GM12891 (cell line): ENCODE measurements around the gene GPC5.

Source experiments
- POLR2A ChIP-seq: IDR thresholded peaks from 2 replicates; pipeline ENCODE4 v1.6.1; 2011; ENCODE audit warnings: low read depth, low read length, control low read depth
- POLR2AphosphoS5 ChIP-seq: IDR thresholded peaks from 2 replicates; pipeline ENCODE4 v1.6.1; 2011; ENCODE audit warnings: low read depth, low read length, control low read depth
- TAF1 ChIP-seq: IDR thresholded peaks from 2 replicates; pipeline ENCODE4 v1.6.1; 2011; ENCODE audit warnings: low read depth, low read length, control low read depth

DNA sequence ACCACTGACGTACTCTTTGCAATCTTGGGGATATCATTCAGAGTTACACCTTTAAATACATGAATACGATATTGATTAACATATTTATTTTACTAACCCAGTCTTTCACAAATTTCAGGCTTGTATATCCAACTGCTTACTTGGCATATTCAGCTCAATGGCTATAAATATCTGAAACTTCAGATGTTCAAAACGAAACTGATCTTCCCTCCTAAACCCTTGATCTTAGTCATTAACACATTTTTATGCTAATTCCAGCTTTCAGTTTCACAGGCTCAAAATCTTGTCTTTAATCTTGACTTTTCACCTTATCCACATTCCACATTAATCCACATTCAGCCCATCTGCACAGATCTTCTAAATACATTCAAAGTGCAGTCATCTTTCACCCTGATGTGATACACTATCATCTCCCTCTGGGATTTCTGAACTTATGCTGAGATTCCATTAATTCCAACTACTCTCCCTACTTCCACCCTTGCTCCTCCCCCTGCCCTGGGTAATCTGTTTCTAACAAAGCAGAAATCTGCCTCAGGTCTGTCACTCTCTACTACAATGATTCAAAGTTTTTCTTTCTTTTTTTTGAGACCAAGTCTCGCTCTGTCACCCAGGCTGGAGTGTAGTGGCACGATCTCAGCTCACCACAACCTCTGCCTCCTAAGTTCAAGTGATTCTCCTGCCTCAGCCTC lies 387.2 kb downstream of the GPC5 start:
- TF ChIP-seq POLR2AphosphoS5 (no peak), POLR2A (no peak), TAF1 (no peak)
